ENCODE measurements around the gene DUSP5.

The DUSP5 gene

GRCh38 chr10:110556969-110557601 lies 59.4 kb downstream of the DUSP5 start:
- TF ChIP-seq CTCF (IDR thresholded peaks at IDR 0.05): peak; percentile 53
- Histone ChIP-seq H3K4me1 (ENCODE audit: control insufficient read depth in 1 of 2, insufficient read depth in 1 of 2, low read depth in 1 of 2, low read length in 1 of 2) (peaks cover 16 to 22% of the 10 kb centered on the region in 2 experiments), H3K9me3 (no peaks in the 10 kb centered on the region), H3K4me3 (ENCODE audit: low read depth in 1 of 2, low read length in 1 of 2) (no peak overlapping the region), H3K36me3 (no peaks in the 10 kb centered on the region), H3K27ac (no peak overlapping the region), H3K27me3 (peaks cover 5% of the 10 kb centered on the region)

GRCh38 chr10:110558041-110558440 lies 60.3 kb downstream of the DUSP5 start:
- peak overlapping the region; percentile 59 for H3K27ac ChIP-seq
- H3K4me1 ChIP-seq (ENCODE audit: control insufficient read depth in 1 of 2, insufficient read depth in 1 of 2, low read depth in 1 of 2, low read length in 1 of 2): peaks cover 16 to 22% of the 10 kb centered on the region in 2 experiments
- no peaks in the 10 kb centered on the region for H3K36me3 ChIP-seq
- no peak overlapping the region for H3K4me3 ChIP-seq (ENCODE audit: low read depth in 1 of 2, low read length in 1 of 2)
- peaks cover 5% of the 10 kb centered on the region for H3K27me3 ChIP-seq
- no peak for TF ChIP-seq CTCF (IDR thresholded peaks at IDR 0.05)
- H3K9me3 ChIP-seq: no peaks in the 10 kb centered on the region

- Histone ChIP-seq H3K9me3 (no peaks in the 10 kb centered on the region), H3K4me1 (ENCODE audit: control insufficient read depth in 1 of 2, insufficient read depth in 1 of 2, low read depth in 1 of 2, low read length in 1 of 2) (peaks cover 16 to 22% of the 10 kb centered on the region in 2 experiments), H3K27ac (no peak overlapping the region), H3K27me3 (peaks cover 17% of the 10 kb centered on the region), H3K36me3 (no peaks in the 10 kb centered on the region), H3K4me3 (ENCODE audit: low read depth in 1 of 2, low read length in 1 of 2) (no peak overlapping the region)
- TF ChIP-seq CTCF (IDR thresholded peaks at IDR 0.05): no peak
These were observed 62.3 kb downstream of the DUSP5 start for GRCh38 chr10:110560012-110560411.

All from neutrophil (primary cell).